ENCODE results near the gene SORD.

- no peak for TF ChIP-seq MYC (IDR thresholded peaks at IDR 0.05; ENCODE audit: insufficient read depth, insufficient read length, insufficient replicate concordance, low read length, severe bottlenecking)
- no peak for TF ChIP-seq POLR2AphosphoS5 (IDR thresholded peaks at IDR 0.05; ENCODE audit: low read length)
- no peak; the same call in 1 of the 2 replicates for TF ChIP-seq EZH2 (IDR thresholded peaks at IDR 0.05; ENCODE audit: borderline replicate concordance, control insufficient read depth, low read depth, low read length)
- no peak for TF ChIP-seq NR2F1 (conservative IDR thresholded peaks at IDR 0.05)
- TF ChIP-seq TCF12 (IDR thresholded peaks at IDR 0.05; ENCODE audit: low read depth, low read length), result no peak
- no peak for TF ChIP-seq FOXK2 (IDR thresholded peaks at IDR 0.05)
- TF ChIP-seq ASH2L (IDR thresholded peaks at IDR 0.05; ENCODE audit: borderline replicate concordance, low read depth), result no peak
- TF ChIP-seq POLR2A (IDR thresholded peaks at IDR 0.05; ENCODE audit: low read depth, low read length), result no peak
- no peak for TF ChIP-seq REST (IDR thresholded peaks at IDR 0.05; ENCODE audit: low read depth, low read length)
- no peak for TF ChIP-seq CTCF (IDR thresholded peaks at IDR 0.05 in 2 of 3, conservative IDR thresholded peaks at IDR 0.05 in 1 of 3; ENCODE audit: control insufficient read depth in 2 of 3, extremely low read depth in 1 of 3, insufficient read depth in 1 of 3, low read depth in 3 of 3, low read length in 3 of 3)
- no peak for TF ChIP-seq EGR1 (IDR thresholded peaks at IDR 0.05; ENCODE audit: borderline replicate concordance in 1 of 2, low read depth in 2 of 2, low read length in 2 of 2)
- TF ChIP-seq CBFB (IDR thresholded peaks at IDR 0.05; ENCODE audit: low read depth), result no peak
- no peak for TF ChIP-seq JUND (IDR thresholded peaks at IDR 0.05; ENCODE audit: low read depth, low read length)
These were observed 90.5 kb downstream of the SORD start for GRCh38 chr15:45113380-45113990.

Measured in GM12878 (cell line).